ENCODE results near the gene ZNF14. TPM values are rescaled to one million over a fixed set of nuclear protein-coding genes. Genes with fewer than 3 reads are reported as not detected.

The ZNF14 gene
- 2.8 and 2.9 TPM in 2 replicates for polyA plus RNA-seq (2011; rRNA removed)
- polyA plus RNA-seq (2012; cell fraction: cytosol; rRNA removed) = 0.39 and 0.41 TPM in 2 replicates
- polyA plus RNA-seq (2012; cell fraction: nucleus; rRNA removed) = 0.35 and 0.83 TPM in 2 replicates
- 1.6 to 1.8 TPM (median 1.6 TPM) in 3 replicates for polyA plus RNA-seq (2017; fragmentation: RNase III; extraction: RNeasy Plus Mini Kit Qiagen cat#74134 plus additional on column Dnase treatment)
- polyA minus RNA-seq (2011; rRNA and poly(A)+ RNA removed) = 1.6 and 2.1 TPM in 2 replicates

- under 1% methylated on average over 14 of the region's 61 CpGs for WGBS (ENCODE audit: missing lambda C conversion rate)
- ATAC-seq (peak; percentile 99 to 100), FAIRE-seq (no peak), DNase-seq (ENCODE audit: low read depth in 1 of 2, low spot score in 1 of 2) (peak; percentile 92 to 93)
- ChIA-PET POLR2A (interaction anchor here (0.5 to 1.5 kb wide), 6 partner anchors 38 to 817 kb away, joined by 3 to 19 read pairs (median 6); partner anchors contain the start of genes ATP13A1 and ZNF101), CTCF (no interaction called here)
- Histone ChIP-seq H3K4me1 (no peaks in the 10 kb centered on the region), H3K27ac (peak within 1 kb of the TSS; percentile 70 to 87), H3K9me3 (peaks cover 45% of the 10 kb centered on the region), H3K4me3 (peak within 1 kb of the TSS; percentile 95), H3K4me2 (peak within 1 kb of the TSS; percentile 74)
- TF ChIP-seq RCOR1 (IDR thresholded peaks at IDR 0.05; ENCODE audit: low read depth, low read length) = no peak
- TF ChIP-seq FOXS1 (CRISPR knock-in tag; IDR thresholded peaks at IDR 0.05) = no peak
- TF ChIP-seq, protein P1, sequence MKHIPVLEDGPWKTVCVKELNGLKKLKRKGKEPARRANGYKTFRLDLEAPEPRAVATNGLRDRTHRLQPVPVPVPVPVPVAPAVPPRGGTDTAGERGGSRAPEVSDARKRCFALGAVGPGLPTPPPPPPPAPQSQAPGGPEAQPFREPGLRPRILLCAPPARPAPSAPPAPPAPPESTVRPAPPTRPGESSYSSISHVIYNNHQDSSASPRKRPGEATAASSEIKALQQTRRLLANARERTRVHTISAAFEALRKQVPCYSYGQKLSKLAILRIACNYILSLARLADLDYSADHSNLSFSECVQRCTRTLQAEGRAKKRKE (CRISPR knock-in tag; IDR thresholded peaks at IDR 0.05; ENCODE audit: low read depth) = no peak
- no peak for TF ChIP-seq HEYL (CRISPR knock-in tag; IDR thresholded peaks at IDR 0.05)
- no peak for TF ChIP-seq CBX2 (IDR thresholded peaks at IDR 0.05; ENCODE audit: borderline replicate concordance, low read depth)
- no peak for TF ChIP-seq MAFK (IDR thresholded peaks at IDR 0.05; ENCODE audit: partially characterized antibody)
- no peak for TF ChIP-seq USF2 (IDR thresholded peaks at IDR 0.05)
- TF ChIP-seq EHMT2 (IDR thresholded peaks at IDR 0.05; ENCODE audit: low read depth) = no peak
- 0 out of 5 replicates have a peak, but pooled peaks of 1 of the 2 experiments have one; percentile 18 for TF ChIP-seq JUN (IDR thresholded peaks at IDR 0.05)
- peak; percentile 41; the same call in 1 of the 2 replicates for TF ChIP-seq MYC (IDR thresholded peaks at IDR 0.05; ENCODE audit: borderline replicate concordance, low read length)
- TF ChIP-seq FOSL2 (IDR thresholded peaks at IDR 0.05) = no peak
- TF ChIP-seq FOSL2 (CRISPR knock-in tag; IDR thresholded peaks at IDR 0.05) = no peak
- no peak for TF ChIP-seq ZC3H11A (IDR thresholded peaks at IDR 0.05)
- TF ChIP-seq PBX3 (IDR thresholded peaks at IDR 0.05) = peak; percentile 74; the same call in 1 of the 2 replicates
- TF ChIP-seq RARB (CRISPR knock-in tag; IDR thresholded peaks at IDR 0.05) = no peak
- no peak for TF ChIP-seq TP53 (CRISPR knock-in tag; IDR thresholded peaks at IDR 0.05)
- no peak for TF ChIP-seq FOSB (CRISPR knock-in tag; IDR thresholded peaks at IDR 0.05)
- no peak for TF ChIP-seq HES2 (IDR thresholded peaks at IDR 0.05)
- peak; percentile 75; the same call in 1 of the 2 replicates for TF ChIP-seq PHF8 (IDR thresholded peaks at IDR 0.05; ENCODE audit: borderline replicate concordance, low read depth)
- TF ChIP-seq POLR2A (IDR thresholded peaks at IDR 0.05; ENCODE audit: low read length) = peak; percentile 82
- TF ChIP-seq RFX5 (IDR thresholded peaks at IDR 0.05) = no peak
- no peak for TF ChIP-seq KDM5A (IDR thresholded peaks at IDR 0.05)
- TF ChIP-seq BHLHE40 (IDR thresholded peaks at IDR 0.05; ENCODE audit: low read depth, low read length) = no peak
- TF ChIP-seq, protein P2, sequence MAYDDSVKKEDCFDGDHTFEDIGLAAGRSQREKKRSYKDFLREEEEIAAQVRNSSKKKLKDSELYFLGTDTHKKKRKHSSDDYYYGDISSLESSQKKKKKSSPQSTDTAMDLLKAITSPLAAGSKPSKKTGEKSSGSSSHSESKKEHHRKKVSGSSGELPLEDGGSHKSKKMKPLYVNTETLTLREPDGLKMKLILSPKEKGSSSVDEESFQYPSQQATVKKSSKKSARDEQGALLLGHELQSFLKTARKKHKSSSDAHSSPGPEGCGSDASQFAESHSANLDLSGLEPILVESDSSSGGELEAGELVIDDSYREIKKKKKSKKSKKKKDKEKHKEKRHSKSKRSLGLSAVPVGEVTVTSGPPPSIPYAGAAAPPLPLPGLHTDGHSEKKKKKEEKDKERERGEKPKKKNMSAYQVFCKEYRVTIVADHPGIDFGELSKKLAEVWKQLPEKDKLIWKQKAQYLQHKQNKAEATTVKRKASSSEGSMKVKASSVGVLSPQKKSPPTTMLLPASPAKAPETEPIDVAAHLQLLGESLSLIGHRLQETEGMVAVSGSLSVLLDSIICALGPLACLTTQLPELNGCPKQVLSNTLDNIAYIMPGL (CRISPR knock-in tag; IDR thresholded peaks at IDR 0.05; ENCODE audit: borderline replicate concordance) = no peak
- no peak for TF ChIP-seq POLR2AphosphoS2 (conservative IDR thresholded peaks at IDR 0.05; ENCODE audit: low read length)
- TF ChIP-seq, protein P3, sequence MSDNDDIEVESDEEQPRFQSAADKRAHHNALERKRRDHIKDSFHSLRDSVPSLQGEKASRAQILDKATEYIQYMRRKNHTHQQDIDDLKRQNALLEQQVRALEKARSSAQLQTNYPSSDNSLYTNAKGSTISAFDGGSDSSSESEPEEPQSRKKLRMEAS (IDR thresholded peaks at IDR 0.05) = 0 out of 2 replicates have a peak, but pooled peaks have one; percentile 16
- no peak for TF ChIP-seq HDAC2 (IDR thresholded peaks at IDR 0.05)
- no peak; the same call in 1 of the 2 replicates for TF ChIP-seq E2F6 (IDR thresholded peaks at IDR 0.05; ENCODE audit: borderline replicate concordance, low read depth)
- TF ChIP-seq CTCF (IDR thresholded peaks at IDR 0.05) = no peak
- no peak for TF ChIP-seq NFE2L2 (conservative IDR thresholded peaks at IDR 0.05; ENCODE audit: low read length)
- TF ChIP-seq NPAS2 (CRISPR knock-in tag; IDR thresholded peaks at IDR 0.05; ENCODE audit: borderline replicate concordance) = no peak
These were observed at the start of gene ZNF14 for GRCh38 chr19:19732579-19733501. TSS of gene ZNF14 (minus strand) at chr19:19733112. CDS start at chr19:19732958, 154 bp downstream.
